Measurements from ENCODE around the gene NRP1. TPM values are rescaled to one million over a fixed set of nuclear protein-coding genes. Genes with fewer than 3 reads are reported as not detected.
"Not testable (repeated sequence)": the region's sequence is repeated elsewhere in the genome, so short reads cannot be mapped to it uniquely, and the experiment has no call there.

NRP1 gene
- total RNA-seq, 1 donor: 173 TPM

DNA sequence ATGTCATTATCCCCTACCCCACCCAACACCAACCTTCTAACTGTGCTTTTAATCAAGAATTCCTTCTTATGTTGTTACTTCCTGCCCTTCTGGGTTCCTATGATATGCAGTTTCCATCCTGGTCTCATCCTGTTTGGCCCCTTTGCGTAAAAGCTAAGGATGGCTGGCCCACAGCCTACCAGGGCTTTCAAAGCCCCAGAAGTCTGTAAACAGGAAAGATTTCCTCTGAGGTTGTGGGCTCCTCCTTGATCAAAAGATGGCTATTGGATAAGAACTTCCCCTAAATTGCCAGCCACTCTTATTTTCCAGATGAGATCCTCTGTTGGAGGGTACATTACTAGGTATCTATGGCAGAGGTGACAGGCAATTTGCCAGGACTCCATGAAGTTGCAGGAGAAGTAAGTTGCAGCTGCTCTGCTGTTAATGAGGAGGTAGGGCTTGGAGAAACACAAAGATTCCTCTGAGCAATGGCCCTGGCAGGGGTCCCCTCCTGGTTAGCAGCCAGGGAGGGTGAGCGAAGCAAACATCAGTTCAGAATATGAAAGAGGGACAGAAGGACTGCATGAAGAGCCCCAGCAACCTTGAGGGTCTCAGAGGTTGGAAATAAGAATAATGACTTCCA lies 32.1 kb downstream of the NRP1 start:
- H3K9me3 ChIP-seq (ENCODE audit: low read depth, low read length): no peaks in the 10 kb centered on the region
- peaks cover 98% of the 10 kb centered on the region for H3K79me2 ChIP-seq (ENCODE audit: insufficient read depth, low read length)
- peak overlapping the region; percentile 7 for H3K27ac ChIP-seq (ENCODE audit: low read depth, low read length)
- TF ChIP-seq, protein P1, sequence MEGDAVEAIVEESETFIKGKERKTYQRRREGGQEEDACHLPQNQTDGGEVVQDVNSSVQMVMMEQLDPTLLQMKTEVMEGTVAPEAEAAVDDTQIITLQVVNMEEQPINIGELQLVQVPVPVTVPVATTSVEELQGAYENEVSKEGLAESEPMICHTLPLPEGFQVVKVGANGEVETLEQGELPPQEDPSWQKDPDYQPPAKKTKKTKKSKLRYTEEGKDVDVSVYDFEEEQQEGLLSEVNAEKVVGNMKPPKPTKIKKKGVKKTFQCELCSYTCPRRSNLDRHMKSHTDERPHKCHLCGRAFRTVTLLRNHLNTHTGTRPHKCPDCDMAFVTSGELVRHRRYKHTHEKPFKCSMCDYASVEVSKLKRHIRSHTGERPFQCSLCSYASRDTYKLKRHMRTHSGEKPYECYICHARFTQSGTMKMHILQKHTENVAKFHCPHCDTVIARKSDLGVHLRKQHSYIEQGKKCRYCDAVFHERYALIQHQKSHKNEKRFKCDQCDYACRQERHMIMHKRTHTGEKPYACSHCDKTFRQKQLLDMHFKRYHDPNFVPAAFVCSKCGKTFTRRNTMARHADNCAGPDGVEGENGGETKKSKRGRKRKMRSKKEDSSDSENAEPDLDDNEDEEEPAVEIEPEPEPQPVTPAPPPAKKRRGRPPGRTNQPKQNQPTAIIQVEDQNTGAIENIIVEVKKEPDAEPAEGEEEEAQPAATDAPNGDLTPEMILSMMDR (IDR thresholded peaks at IDR 0.05; ENCODE audit: extremely low read depth, low read depth, low read length): no peak
- peaks cover 50% of the 10 kb centered on the region for H3K36me3 ChIP-seq (ENCODE audit: insufficient read depth, low read length)
- H3K27me3 ChIP-seq (ENCODE audit: insufficient read depth, low read length): no peaks in the 10 kb centered on the region
- DNase-seq (ENCODE audit: insufficient read length, low spot score, missing footprints): no peak
- peaks cover 27% of the 10 kb centered on the region for H3K4me1 ChIP-seq (ENCODE audit: insufficient read depth, low read length)
- no peak overlapping the region for H3K4me3 ChIP-seq (ENCODE audit: insufficient read depth, low read length)
- no peak overlapping the region for H3K4me2 ChIP-seq (ENCODE audit: insufficient read depth, low read length)
- peaks cover 4% of the 10 kb centered on the region for H4K20me1 ChIP-seq (ENCODE audit: insufficient read depth, low read length)
- H2AFZ ChIP-seq (ENCODE audit: low read length): no peak overlapping the region

DNA sequence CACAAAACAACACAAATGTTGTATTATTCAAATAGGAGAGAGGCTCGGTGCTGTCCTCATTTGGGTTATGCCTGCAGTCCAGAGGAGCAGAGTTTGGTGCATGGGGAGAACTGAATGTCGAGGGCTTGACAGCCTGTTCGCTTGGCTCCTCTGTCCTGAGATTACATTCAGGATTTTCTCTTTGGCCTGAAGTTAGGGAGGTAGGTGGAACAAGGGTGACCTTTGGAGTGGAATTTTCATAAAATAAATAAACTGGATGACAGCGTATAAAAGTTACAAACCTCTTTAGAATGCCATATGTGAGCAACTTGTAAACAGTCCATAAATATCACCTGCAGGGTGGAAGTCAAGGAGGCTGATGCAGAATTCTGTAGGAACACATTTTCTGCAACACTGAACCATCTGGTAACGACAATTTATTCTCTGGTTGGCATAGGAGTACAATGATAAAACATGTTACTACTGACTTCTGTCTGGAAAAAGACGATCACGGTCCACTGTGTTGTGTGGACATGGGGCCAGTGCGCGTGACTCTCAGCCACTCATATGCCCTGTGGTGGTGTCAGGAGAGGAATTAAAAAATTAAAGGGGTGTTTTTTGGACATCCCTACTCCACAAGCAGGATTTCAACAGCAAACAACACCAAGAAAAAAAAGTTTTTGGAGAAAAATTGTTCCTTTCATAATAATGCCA lies 33.2 kb downstream of the NRP1 start:
- peaks cover 98% of the 10 kb centered on the region for H3K79me2 ChIP-seq (ENCODE audit: insufficient read depth, low read length)
- no peak overlapping the region for H3K4me2 ChIP-seq (ENCODE audit: insufficient read depth, low read length)
- TF ChIP-seq, protein P1 (IDR thresholded peaks at IDR 0.05; ENCODE audit: extremely low read depth, low read depth, low read length): no peak
- no peak overlapping the region for H3K4me3 ChIP-seq (ENCODE audit: insufficient read depth, low read length)
- H3K27ac ChIP-seq (ENCODE audit: low read depth, low read length): no peak overlapping the region
- no peak for DNase-seq (ENCODE audit: insufficient read length, low spot score, missing footprints)
- peaks cover 19% of the 10 kb centered on the region for H3K4me1 ChIP-seq (ENCODE audit: insufficient read depth, low read length)
- H2AFZ ChIP-seq (ENCODE audit: low read length): no peak overlapping the region
- no peaks in the 10 kb centered on the region for H3K9me3 ChIP-seq (ENCODE audit: low read depth, low read length)
- peaks cover 53% of the 10 kb centered on the region for H3K36me3 ChIP-seq (ENCODE audit: insufficient read depth, low read length)
- H4K20me1 ChIP-seq (ENCODE audit: insufficient read depth, low read length): peaks cover 4% of the 10 kb centered on the region
- no peaks in the 10 kb centered on the region for H3K27me3 ChIP-seq (ENCODE audit: insufficient read depth, low read length)

DNA sequence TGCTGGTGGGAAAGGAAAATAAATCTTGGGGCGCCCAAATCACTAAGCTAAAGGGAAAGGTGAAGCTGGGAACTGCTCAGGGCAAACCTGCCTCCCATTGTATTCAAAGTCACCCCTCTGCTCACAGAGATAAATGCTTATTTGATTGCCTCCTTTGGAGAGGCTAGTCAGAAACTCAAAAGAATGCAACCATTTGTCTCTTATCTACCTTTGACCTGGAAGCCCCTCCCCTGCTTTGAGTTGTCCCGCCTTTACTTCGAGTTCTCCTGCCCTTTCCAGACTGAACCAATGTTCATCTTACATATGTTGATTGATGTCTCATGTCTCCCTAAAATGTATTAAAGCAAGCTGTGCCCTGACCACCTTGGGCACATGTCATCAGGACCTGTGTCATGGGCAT lies 33.9 kb downstream of the NRP1 start:
- peaks cover 53% of the 10 kb centered on the region for H3K36me3 ChIP-seq (ENCODE audit: insufficient read depth, low read length)
- H3K4me3 ChIP-seq (ENCODE audit: insufficient read depth, low read length); H2AFZ ChIP-seq (ENCODE audit: low read length); H3K27ac ChIP-seq (ENCODE audit: low read depth, low read length); DNase-seq (ENCODE audit: insufficient read length, low spot score, missing footprints); H3K27me3 ChIP-seq (ENCODE audit: insufficient read depth, low read length); H3K4me2 ChIP-seq (ENCODE audit: insufficient read depth, low read length); H4K20me1 ChIP-seq (ENCODE audit: insufficient read depth, low read length); H3K9me3 ChIP-seq (ENCODE audit: low read depth, low read length): not testable (repeated sequence)
- peaks cover 100% of the 10 kb centered on the region for H3K79me2 ChIP-seq (ENCODE audit: insufficient read depth, low read length)
- peaks cover 20% of the 10 kb centered on the region for H3K4me1 ChIP-seq (ENCODE audit: insufficient read depth, low read length)

DNA sequence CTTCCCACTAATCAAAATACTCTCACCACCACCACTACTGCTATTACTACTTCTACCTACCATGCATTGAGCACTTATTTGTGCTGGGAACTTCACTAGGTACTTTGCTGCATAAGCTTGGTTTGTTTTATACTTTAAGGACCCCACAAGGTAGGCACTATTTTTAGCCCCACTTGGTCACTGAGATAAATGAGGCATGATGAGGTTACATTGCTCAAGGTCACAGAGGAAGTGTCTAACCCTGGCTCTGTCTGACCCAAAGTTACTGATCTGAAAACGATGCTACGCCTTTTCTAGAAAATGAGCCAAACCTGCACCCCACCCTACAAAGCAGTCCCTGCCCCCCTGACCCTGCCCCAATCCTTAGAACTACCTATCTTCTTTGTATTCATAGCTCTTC lies 35.6 kb downstream of the NRP1 start:
- peaks cover 100% of the 10 kb centered on the region for H3K79me2 ChIP-seq (ENCODE audit: insufficient read depth, low read length)
- peaks cover 13% of the 10 kb centered on the region for H3K4me1 ChIP-seq (ENCODE audit: insufficient read depth, low read length)

More for the DNA sequence above, 35.6 kb downstream of the NRP1 start:
- Histone ChIP-seq H3K4me2 (ENCODE audit: insufficient read depth, low read length) (no peak overlapping the region), H3K27me3 (ENCODE audit: insufficient read depth, low read length) (no peaks in the 10 kb centered on the region), H3K9me3 (ENCODE audit: low read depth, low read length) (no peaks in the 10 kb centered on the region), H3K27ac (ENCODE audit: low read depth, low read length) (peak overlapping the region; percentile 30), H2AFZ (ENCODE audit: low read length) (no peak overlapping the region), H3K36me3 (ENCODE audit: insufficient read depth, low read length) (peaks cover 51% of the 10 kb centered on the region), H3K4me3 (ENCODE audit: insufficient read depth, low read length) (no peak overlapping the region), H4K20me1 (ENCODE audit: insufficient read depth, low read length) (no peaks in the 10 kb centered on the region)
- TF ChIP-seq, protein P1 (IDR thresholded peaks at IDR 0.05; ENCODE audit: extremely low read depth, low read depth, low read length): no peak
- DNase-seq (ENCODE audit: insufficient read length, low spot score, missing footprints): no peak
